GM12878 (cell line): Measurements from ENCODE around the gene GRK5. TPM values are rescaled to one million over a fixed set of nuclear protein-coding genes. Genes with fewer than 3 reads are reported as not detected.
A peak's percentile ranks its signal among the peaks of the same experiment; 100 is the strongest.

Source experiments
- ATF7 ChIP-seq: fragments of 450-650 bp; IDR thresholded peaks from 2 replicates; pipeline ENCODE4 v1.6.1; 2016; ENCODE audit warnings: low read depth, mild to moderate bottlenecking
- BCL11A ChIP-seq: IDR thresholded peaks from 2 replicates; pipeline ENCODE4 v1.6.1; 2011; ENCODE audit warnings: low read depth, low read length
- EP300 ChIP-seq, 2 experiments: fragments of 150-350 bp in 1 of 2; IDR thresholded peaks; 2 replicates each; pipeline ENCODE4 v1.6.1; 2011 to 2012; ENCODE audit warnings: low read depth in 2 of 2, low read length in 2 of 2, borderline replicate concordance in 1 of 2, improper control_type of control experiment in 1 of 2, inconsistent platforms in 1 of 2; ENCODE audit not compliant: control insufficient read depth in 1 of 2
- FOXM1 ChIP-seq: IDR thresholded peaks from 2 replicates; pipeline ENCODE4 v1.6.1; 2012; ENCODE audit warnings: low read depth, mild to moderate bottlenecking, inconsistent platforms, low read length, moderate library complexity
- HCFC1 ChIP-seq: fragments of 150-350 bp; IDR thresholded peaks from 2 replicates; pipeline ENCODE4 v1.6.1; 2014; ENCODE audit warnings: low read length
- HDAC6 ChIP-seq: fragments of 200-600 bp; sonication (generic); IDR thresholded peaks from one replicate; pipeline ENCODE4 v1.8.0; 2017; ENCODE audit warnings: antibody characterized with exemption; ENCODE audit not compliant: unreplicated experiment
- NKRF ChIP-seq: fragments of 450-650 bp; conservative IDR thresholded peaks from 2 replicates; pipeline ENCODE4 v1.6.1; 2017; ENCODE audit warnings: mild to moderate bottlenecking, moderate library complexity
- NR2C2 ChIP-seq: IDR thresholded peaks from 2 replicates; pipeline ENCODE4 v1.6.1; 2011; ENCODE audit warnings: borderline replicate concordance, low read depth; ENCODE audit not compliant: control insufficient read depth, insufficient read length
- STAT1 ChIP-seq: fragments of 450-650 bp; conservative IDR thresholded peaks from 2 replicates; pipeline ENCODE4 v1.6.1; 2014; ENCODE audit warnings: antibody characterized with exemption, mild to moderate bottlenecking
- TBL1XR1 ChIP-seq: IDR thresholded peaks from 2 replicates; pipeline ENCODE4 v1.6.1; 2012; ENCODE audit warnings: low read depth, low read length, improper control_type of control experiment
- TCF7 ChIP-seq: IDR thresholded peaks from 2 replicates; pipeline ENCODE4 v1.6.1; 2014; ENCODE audit warnings: antibody characterized with exemption, borderline replicate concordance
- WRNIP1 ChIP-seq: IDR thresholded peaks from 2 replicates; pipeline ENCODE4 v1.6.1; 2011; ENCODE audit warnings: low read depth, low read length, improper control_type of control experiment, borderline replicate concordance
- ZSCAN29 ChIP-seq: fragments of 450-650 bp; IDR thresholded peaks from 2 replicates; pipeline ENCODE4 v1.6.1; 2017; ENCODE audit warnings: mild to moderate bottlenecking, moderate library complexity
- polyA plus RNA-seq, 11 experiments: library from polyadenylated mRNA; depleted of rRNA in 4 of 11; unstranded in 6 of 11; stranded (reverse) in 5 of 11; fragments of >200 nt; fragmentation: Nextera tagmentation in 4 of 11; fragmentation: Illumina TruSeq in 1 of 11; extraction: Ambion mirVana in 4 of 11; extraction: Trizol in 1 of 11; gene quantifications; 1 replicate in 1 of 11; 2 replicates in 10 of 11; pipeline versions ENCODE4 v1.2.1 to v1.2.3, GENCODE V29; 2011 to 2016; ENCODE audit warnings: inconsistent platforms in 2 of 11, missing spikeins in 2 of 11, low read depth in 1 of 11
- total RNA-seq, 4 experiments: library from RNA; depleted of rRNA in 3 of 4; stranded (reverse); fragments of >200 nt in 3 of 4; fragmentation: Illumina TruSeq in 1 of 4; extraction: Trizol in 1 of 4; gene quantifications; 2 replicates each; pipeline versions ENCODE4 v1.2.1 to v1.2.3, GENCODE V29; 2013 to 2021
- TF ChIP-seq, protein P1 (sequence below): fragments of 450-650 bp; IDR thresholded peaks from 2 replicates; pipeline ENCODE4 v1.6.1; 2017; ENCODE audit warnings: mild to moderate bottlenecking, moderate library complexity
- TF ChIP-seq, protein P2 (sequence below): IDR thresholded peaks from 2 replicates; pipeline ENCODE4 v1.6.1; 2012; ENCODE audit warnings: low read depth, low read length, improper control_type of control experiment
- TF ChIP-seq, protein P3 (sequence below): fragments of 450-650 bp; IDR thresholded peaks from 2 replicates; pipeline ENCODE4 v1.6.1; 2017; ENCODE audit warnings: mild to moderate bottlenecking, low read depth, inconsistent platforms; ENCODE audit not compliant: poor library complexity, severe bottlenecking

The GRK5 gene
- total and polyA plus RNA-seq, 10 of the 15 experiments (the other 5 are each of a cell fraction or from before 2014, with no cell fraction given), result 0.11 to 22.1 (median 10.0) TPM

GRCh38 chr10:119305860-119306513, 98.6 kb downstream of the GRK5 start (continued):
- TF ChIP-seq, protein P1, sequence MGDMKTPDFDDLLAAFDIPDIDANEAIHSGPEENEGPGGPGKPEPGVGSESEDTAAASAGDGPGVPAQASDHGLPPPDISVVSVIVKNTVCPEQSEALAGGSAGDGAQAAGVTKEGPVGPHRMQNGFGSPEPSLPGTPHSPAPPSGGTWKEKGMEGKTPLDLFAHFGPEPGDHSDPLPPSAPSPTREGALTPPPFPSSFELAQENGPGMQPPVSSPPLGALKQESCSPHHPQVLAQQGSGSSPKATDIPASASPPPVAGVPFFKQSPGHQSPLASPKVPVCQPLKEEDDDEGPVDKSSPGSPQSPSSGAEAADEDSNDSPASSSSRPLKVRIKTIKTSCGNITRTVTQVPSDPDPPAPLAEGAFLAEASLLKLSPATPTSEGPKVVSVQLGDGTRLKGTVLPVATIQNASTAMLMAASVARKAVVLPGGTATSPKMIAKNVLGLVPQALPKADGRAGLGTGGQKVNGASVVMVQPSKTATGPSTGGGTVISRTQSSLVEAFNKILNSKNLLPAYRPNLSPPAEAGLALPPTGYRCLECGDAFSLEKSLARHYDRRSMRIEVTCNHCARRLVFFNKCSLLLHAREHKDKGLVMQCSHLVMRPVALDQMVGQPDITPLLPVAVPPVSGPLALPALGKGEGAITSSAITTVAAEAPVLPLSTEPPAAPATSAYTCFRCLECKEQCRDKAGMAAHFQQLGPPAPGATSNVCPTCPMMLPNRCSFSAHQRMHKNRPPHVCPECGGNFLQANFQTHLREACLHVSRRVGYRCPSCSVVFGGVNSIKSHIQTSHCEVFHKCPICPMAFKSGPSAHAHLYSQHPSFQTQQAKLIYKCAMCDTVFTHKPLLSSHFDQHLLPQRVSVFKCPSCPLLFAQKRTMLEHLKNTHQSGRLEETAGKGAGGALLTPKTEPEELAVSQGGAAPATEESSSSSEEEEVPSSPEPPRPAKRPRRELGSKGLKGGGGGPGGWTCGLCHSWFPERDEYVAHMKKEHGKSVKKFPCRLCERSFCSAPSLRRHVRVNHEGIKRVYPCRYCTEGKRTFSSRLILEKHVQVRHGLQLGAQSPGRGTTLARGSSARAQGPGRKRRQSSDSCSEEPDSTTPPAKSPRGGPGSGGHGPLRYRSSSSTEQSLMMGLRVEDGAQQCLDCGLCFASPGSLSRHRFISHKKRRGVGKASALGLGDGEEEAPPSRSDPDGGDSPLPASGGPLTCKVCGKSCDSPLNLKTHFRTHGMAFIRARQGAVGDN, result peak; percentile 73
- TF ChIP-seq EP300 (IDR thresholded peaks at IDR 0.05; ENCODE audit: borderline replicate concordance in 1 of 2, control insufficient read depth in 1 of 2, low read depth in 2 of 2, low read length in 2 of 2) (peak; percentile 22 to 29; a peak in 1 of 4 replicates), HCFC1 (no peak; the same call in 1 of the 2 replicates), ZSCAN29 (no peak), ATF7 (peak; percentile 84), BCL11A (peak; percentile 53), NR2C2 (no peak), TBL1XR1 (no peak), STAT1 (no peak), HDAC6 (no peak), WRNIP1 (no peak), FOXM1 (no peak), TCF7 (no peak), NKRF (peak; percentile 54; the same call in 1 of the 2 replicates)
- TF ChIP-seq, protein P2, sequence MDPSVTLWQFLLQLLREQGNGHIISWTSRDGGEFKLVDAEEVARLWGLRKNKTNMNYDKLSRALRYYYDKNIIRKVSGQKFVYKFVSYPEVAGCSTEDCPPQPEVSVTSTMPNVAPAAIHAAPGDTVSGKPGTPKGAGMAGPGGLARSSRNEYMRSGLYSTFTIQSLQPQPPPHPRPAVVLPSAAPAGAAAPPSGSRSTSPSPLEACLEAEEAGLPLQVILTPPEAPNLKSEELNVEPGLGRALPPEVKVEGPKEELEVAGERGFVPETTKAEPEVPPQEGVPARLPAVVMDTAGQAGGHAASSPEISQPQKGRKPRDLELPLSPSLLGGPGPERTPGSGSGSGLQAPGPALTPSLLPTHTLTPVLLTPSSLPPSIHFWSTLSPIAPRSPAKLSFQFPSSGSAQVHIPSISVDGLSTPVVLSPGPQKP, result peak; percentile 47; the same call in 1 of the 2 replicates
- TF ChIP-seq, protein P3, sequence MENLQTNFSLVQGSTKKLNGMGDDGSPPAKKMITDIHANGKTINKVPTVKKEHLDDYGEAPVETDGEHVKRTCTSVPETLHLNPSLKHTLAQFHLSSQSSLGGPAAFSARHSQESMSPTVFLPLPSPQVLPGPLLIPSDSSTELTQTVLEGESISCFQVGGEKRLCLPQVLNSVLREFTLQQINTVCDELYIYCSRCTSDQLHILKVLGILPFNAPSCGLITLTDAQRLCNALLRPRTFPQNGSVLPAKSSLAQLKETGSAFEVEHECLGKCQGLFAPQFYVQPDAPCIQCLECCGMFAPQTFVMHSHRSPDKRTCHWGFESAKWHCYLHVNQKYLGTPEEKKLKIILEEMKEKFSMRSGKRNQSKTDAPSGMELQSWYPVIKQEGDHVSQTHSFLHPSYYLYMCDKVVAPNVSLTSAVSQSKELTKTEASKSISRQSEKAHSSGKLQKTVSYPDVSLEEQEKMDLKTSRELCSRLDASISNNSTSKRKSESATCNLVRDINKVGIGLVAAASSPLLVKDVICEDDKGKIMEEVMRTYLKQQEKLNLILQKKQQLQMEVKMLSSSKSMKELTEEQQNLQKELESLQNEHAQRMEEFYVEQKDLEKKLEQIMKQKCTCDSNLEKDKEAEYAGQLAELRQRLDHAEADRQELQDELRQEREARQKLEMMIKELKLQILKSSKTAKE, result no peak
